HG03354 (cell line): ENCODE data around the gene USH2A.

Source experiments
- ATAC-seq: cut with Tn5 transposase; IDR thresholded peaks from one replicate; pipeline ENCODE4 v1.9.1; 2021; ENCODE audit warnings: mild to moderate bottlenecking; ENCODE audit not compliant: unreplicated experiment, poor library complexity, severe bottlenecking

Gene USH2A

GRCh38 chr1:216422821-216423520, at the start of gene USH2A:
Gene USH2A, minus strand, starts transcription at chr1:216423448. Its CDS starts 1,112 bp downstream, at chr1:216422336.
- no peak for ATAC-seq

GRCh38 chr1:216466162-216466801, 43.0 kb upstream of the USH2A start:
- no peak for ATAC-seq

GRCh38 chr1:216464489-216464888, 41.2 kb upstream of the USH2A start:
- ATAC-seq, result no peak

- no peak for ATAC-seq
Observed at GRCh38 chr1:216462066-216462775, 39.0 kb upstream of the USH2A start.

GRCh38 chr1:216461466-216461865, 38.2 kb upstream of the USH2A start:
- ATAC-seq, result no peak

- ATAC-seq, result no peak
Observed at GRCh38 chr1:216459651-216460207, 36.5 kb upstream of the USH2A start.

GRCh38 chr1:216458812-216459211, 35.6 kb upstream of the USH2A start:
- no peak for ATAC-seq

- ATAC-seq, result no peak
Observed at GRCh38 chr1:216457356-216457755, 34.1 kb upstream of the USH2A start.

- no peak for ATAC-seq
Observed at GRCh38 chr1:216456682-216457081, 33.4 kb upstream of the USH2A start.

- no peak for ATAC-seq
Observed at GRCh38 chr1:216453777-216454176, 30.5 kb upstream of the USH2A start.

- ATAC-seq, result no peak
Observed at GRCh38 chr1:216450227-216450626, 27.0 kb upstream of the USH2A start.

- no peak for ATAC-seq
Observed at GRCh38 chr1:216448011-216448510, 24.8 kb upstream of the USH2A start.

- no peak for ATAC-seq
Observed at GRCh38 chr1:216437603-216438002, 14.4 kb upstream of the USH2A start.

GRCh38 chr1:216434232-216434631, 11.0 kb upstream of the USH2A start:
- ATAC-seq, result no peak

- no peak for ATAC-seq
Observed at GRCh38 chr1:216433175-216433574, 9.9 kb upstream of the USH2A start.

- ATAC-seq, result no peak
Observed at GRCh38 chr1:216430744-216431143, 7.5 kb upstream of the USH2A start.

- ATAC-seq, result no peak
Observed at GRCh38 chr1:216425577-216425976, 2.3 kb upstream of the USH2A start.

- ATAC-seq, result no peak
Observed at GRCh38 chr1:216420746-216421145, 2.5 kb downstream of the USH2A start.

GRCh38 chr1:216420263-216420662, 3.0 kb downstream of the USH2A start:
- ATAC-seq, result no peak

- ATAC-seq, result no peak
Observed at GRCh38 chr1:216416488-216416887, 6.8 kb downstream of the USH2A start.
